Psoas muscle (tissue), 8 donors: ENCODE measurements around the gene GARS1. TPM values are rescaled to one million over a fixed set of nuclear protein-coding genes. Genes with fewer than 3 reads are reported as not detected.
A peak's percentile ranks its signal among the peaks of the same experiment; 100 is the strongest.

Experiments
- ATAC-seq, 4 donors: fragments of 200-7000 bp; cut with Tn5 transposase; one replicate each; pipeline ENCODE4 v1.9.1; 2020; ENCODE audit warnings: moderate library complexity in 3 of 4, mild to moderate bottlenecking in 2 of 4
- DNase-seq, 2 donors: peaks; one replicate each; pipeline ENCODE4 v3.0.0-alpha.2; 2020
- H3K27ac ChIP-seq: fragments of 200-600 bp; one replicate; pipeline ENCODE4 v1.8.0; 2022
- H3K27me3 ChIP-seq, 3 donors: fragments of 200-600 bp in 1 of 3; one replicate each; pipeline versions ENCODE4 v1.6.1 to v1.8.0; 2013 to 2022; ENCODE audit warnings: low read length in 2 of 3, mild to moderate bottlenecking in 2 of 3, moderate library complexity in 1 of 3; ENCODE audit not compliant: insufficient read depth in 3 of 3
- H3K36me3 ChIP-seq, 2 donors: fragments of 200-600 bp in 1 of 2; one replicate each; pipeline versions ENCODE4 v1.6.1 to v1.8.0; 2013 to 2022; ENCODE audit warnings: low read depth in 1 of 2, mild to moderate bottlenecking in 1 of 2, moderate library complexity in 1 of 2; ENCODE audit not compliant: insufficient read depth in 1 of 2
- H3K4me1 ChIP-seq: fragments of 200-600 bp; one replicate; pipeline ENCODE4 v1.8.0; 2022
- H3K4me3 ChIP-seq: fragments of 200-600 bp; one replicate; pipeline ENCODE4 v1.8.0; 2022; ENCODE audit warnings: mild to moderate bottlenecking
- H3K9me3 ChIP-seq: fragments of 200-600 bp; one replicate; pipeline ENCODE4 v1.8.0; 2022
- CTCF ChIP-seq: fragments of 200-600 bp; IDR thresholded peaks from one replicate; pipeline ENCODE4 v1.8.0; 2022; ENCODE audit warnings: antibody characterized with exemption
- WGBS, 3 donors: extraction: QIAGEN DNeasy Blood & Tissue Kit; methylation state at CpG; one replicate each; pipeline versions ENCODE4 v1.1.6 to v1.1.7; 2013; 5-methylcytosine and 5-hydroxymethylcytosine counted together
- intact Hi-C, 2 donors: fragments of 100-400 bp; cut with DNase I; formaldehyde crosslinking; loops; one replicate each; pipeline versions ENCODE4 v1.11.0 to v1.14.2; 2022
- polyA plus RNA-seq, 3 donors: library from polyadenylated mRNA; stranded (reverse); fragments of 200-250 nt; gene quantifications; one replicate each; pipeline ENCODE4 v1.2.3, GENCODE V29; 2013
- total RNA-seq, 4 donors: library from RNA; stranded (reverse); fragmentation: NEBNext Ultra II Directional in 2 of 4; extraction: Animal tissue kit (Norgen Biotek cat#: 25700) in 2 of 4; gene quantifications; one replicate each; pipeline versions ENCODE4 v1.2.1 to v1.2.4, GENCODE V29; 2021 to 2023
- donor health status: healthy with polysubstance abuse.
- donor health status: DM: no; HTN: no; CAD: no; lungs with moderate emphysema.
- donor health status: Bipolar disorder and iron deficiency.
- donor health status: healthy.
- donor health status: DM: yes; HTN: yes; CAD: no.
- donor health status: DM: no; HTN: no; CAD: no.
- donor health status: DM: no; HTN: no; CAD: no.
- donor health status: DM: yes; HTN: yes; CAD: no.

Gene GARS1
- total and polyA plus RNA-seq, 7 donors: 44.5 to 146 (median 65.5) TPM

GRCh38 chr7:30671793-30672465, 77.3 kb downstream of the GARS1 start:
- Histone ChIP-seq H3K4me1 (no peaks in the 10 kb centered on the region), H3K9me3 (no peaks in the 10 kb centered on the region), H3K27me3 (no peaks in the 10 kb centered on the region), H3K27ac (no peak overlapping the region), H3K4me3 (no peak overlapping the region), H3K36me3 (no peaks in the 10 kb centered on the region)
- DNase-seq (no peak), ATAC-seq (peak in 1 of 4 donors; percentile 39)
- TF ChIP-seq CTCF: no peak
- intact Hi-C loops: no loop called here
- WGBS, 3 donors: 3 to 9% (median 6%) methylated on average over 6 of the region's 6 CpGs

- intact Hi-C loops: no loop called here
- WGBS, 3 donors: 8 to 27% (median 20%) methylated on average over 1 of the region's 1 CpG
- Histone ChIP-seq H3K36me3 (no peaks in the 10 kb centered on the region), H3K27me3 (peaks cover 0 to under 1% (median 0%) of the 10 kb centered on the region in 3 donors), H3K27ac (no peak overlapping the region), H3K4me1 (no peaks in the 10 kb centered on the region), H3K9me3 (no peaks in the 10 kb centered on the region), H3K4me3 (no peak overlapping the region)
- ATAC-seq (no peak), DNase-seq (no peak)
- TF ChIP-seq CTCF: no peak
Measured at GRCh38 chr7:30674420-30674819, 79.7 kb downstream of the GARS1 start.

GRCh38 chr7:30674876-30675275, 80.2 kb downstream of the GARS1 start:
- DNase-seq: no peak
- Histone ChIP-seq H3K36me3 (no peaks in the 10 kb centered on the region), H3K4me1 (no peaks in the 10 kb centered on the region), H3K27me3 (peaks cover 0 to 5% (median 0%) of the 10 kb centered on the region in 3 donors), H3K4me3 (no peak overlapping the region), H3K9me3 (no peaks in the 10 kb centered on the region), H3K27ac (no peak overlapping the region)
- ATAC-seq: no peak
- 53 to 62% (median 60%) methylated on average over 2 of the region's 2 CpGs for WGBS, 3 donors
- TF ChIP-seq CTCF: no peak
- intact Hi-C loops: no loop called here

GRCh38 chr7:30678805-30679204, 84.1 kb downstream of the GARS1 start:
- H3K27me3 ChIP-seq: peaks cover 0 to 21% (median 0%) of the 10 kb centered on the region in 3 donors
- intact Hi-C loops: no loop called here
- no peak overlapping the region for H3K4me3 ChIP-seq
- TF ChIP-seq CTCF: no peak
- H3K9me3 ChIP-seq: no peaks in the 10 kb centered on the region
- peaks cover 14% of the 10 kb centered on the region for H3K4me1 ChIP-seq
- no peaks in the 10 kb centered on the region for H3K36me3 ChIP-seq
- DNase-seq (no peak), ATAC-seq (no peak)
- WGBS, 3 donors: 86 to 94% (median 93%) methylated on average over 2 of the region's 2 CpGs
- no peak overlapping the region for H3K27ac ChIP-seq

GRCh38 chr7:30679664-30680063, 85.0 kb downstream of the GARS1 start:
- 20 to 44% (median 30%) methylated on average over 2 of the region's 2 CpGs for WGBS, 3 donors
- no peak for TF ChIP-seq CTCF
- Histone ChIP-seq H3K27ac (no peak overlapping the region), H3K4me3 (no peak overlapping the region), H3K27me3 (peaks cover 0 to 21% (median 0%) of the 10 kb centered on the region in 3 donors), H3K36me3 (no peaks in the 10 kb centered on the region), H3K9me3 (no peaks in the 10 kb centered on the region), H3K4me1 (peaks cover 21% of the 10 kb centered on the region)
- no peak for ATAC-seq
- no peak for DNase-seq
- intact Hi-C loops: loop anchor here in 1 of 2 donors (5.0 kb wide), 1 partner anchor 63 kb away; no protein-coding TSS in a partner anchor
